SK-N-SH (cell line): Measurements from ENCODE around the gene USP22. TPM values are rescaled to one million over a fixed set of nuclear protein-coding genes. Genes with fewer than 3 reads are reported as not detected.

Experiments
- CTCF ChIA-PET: fragments of 300-600, 350-600 bp; formaldehyde crosslinking; extraction: SDS; loops from one replicate; lab custom pipeline; 2021; lab: Yijun Ruan, JAX
- POLR2A ChIA-PET: fragments of 350-600 bp; sonication (Branson Sonifier 250); formaldehyde crosslinking; extraction: SDS; loops from one replicate; lab custom pipeline; 2020; ENCODE audit warnings: antibody characterized with exemption, inconsistent platforms; lab: Yijun Ruan, JAX
- DNase-seq: peaks from one replicate; pipeline ENCODE4 v3.0.0; 2012
- H2AFZ ChIP-seq: fragments of 200-600 bp; sonication (generic); 2 replicates; pipeline ENCODE4 v1.8.1; 2016; ENCODE audit warnings: antibody characterized with exemption, mild to moderate bottlenecking, low read depth
- H3F3A ChIP-seq: fragments of 200-600 bp; sonication (generic); replicated peaks from 2 replicates; pipeline ENCODE3; 2016; ENCODE audit warnings: antibody characterized with exemption, mild to moderate bottlenecking; ENCODE audit not compliant: insufficient read depth
- H3K27ac ChIP-seq, 2 experiments: fragments of 200-500 bp in 1 of 2; fragments of 200-600 bp in 1 of 2; sonication (Bioruptor generic) in 1 of 2; sonication (generic), shearing (Covaris generic) in 1 of 2; 2 replicates each; pipeline versions ENCODE4 v1.5.1 to v1.6.1; 2014 to 2016; ENCODE audit warnings: low read depth in 2 of 2, inconsistent platforms in 1 of 2, low read length in 1 of 2, mild to moderate bottlenecking in 1 of 2, mixed read lengths in 1 of 2
- H3K27me3 ChIP-seq: fragments of 200-600 bp; sonication (generic), shearing (Covaris generic); 2 replicates; pipeline ENCODE4 v1.6.1; 2016; ENCODE audit warnings: mixed run types; ENCODE audit not compliant: insufficient read depth
- H3K36me3 ChIP-seq, 2 experiments: fragments of 200-500 bp in 1 of 2; fragments of 200-600 bp in 1 of 2; sonication (Bioruptor generic) in 1 of 2; sonication (generic) in 1 of 2; replicated peaks in 1 of 2; 2 replicates each; pipeline versions ENCODE3 to v1.5.1; 2014 to 2016; ENCODE audit warnings: low read length in 1 of 2, mild to moderate bottlenecking in 1 of 2; ENCODE audit not compliant: insufficient read depth in 2 of 2, control insufficient read depth in 1 of 2
- H3K4me1 ChIP-seq, 2 experiments: fragments of 200-500 bp in 1 of 2; fragments of 200-600 bp in 1 of 2; sonication (Bioruptor generic) in 1 of 2; sonication (generic), shearing (Covaris generic) in 1 of 2; 2 replicates each; pipeline versions ENCODE4 v1.5.1 to v1.6.1; 2014 to 2016; ENCODE audit warnings: low read depth in 1 of 2, low read length in 1 of 2, mixed run types in 1 of 2; ENCODE audit not compliant: insufficient read depth in 2 of 2, control insufficient read depth in 1 of 2
- H3K4me2 ChIP-seq: fragments of 200-600 bp; sonication (generic), shearing (Covaris generic); 2 replicates; pipeline ENCODE4 v1.6.1; 2017; ENCODE audit warnings: mixed run types
- H3K4me3 ChIP-seq, 2 experiments: fragments of 200-500 bp in 1 of 2; fragments of 200-600 bp in 1 of 2; sonication (Bioruptor generic) in 1 of 2; sonication (generic), shearing (Covaris generic) in 1 of 2; 2 replicates each; pipeline versions ENCODE4 v1.5.1 to v1.8.1; 2014 to 2016; ENCODE audit warnings: low read depth in 2 of 2, inconsistent platforms in 1 of 2, low read length in 1 of 2, mild to moderate bottlenecking in 1 of 2, mixed read lengths in 1 of 2, moderate library complexity in 1 of 2
- H3K79me2 ChIP-seq: fragments of 200-600 bp; sonication (generic); 2 replicates; pipeline ENCODE4 v1.8.1; 2017; ENCODE audit warnings: mild to moderate bottlenecking; ENCODE audit not compliant: insufficient read depth
- H3K9ac ChIP-seq: fragments of 200-600 bp; sonication (generic); 2 replicates; pipeline ENCODE4 v1.6.1; 2017; ENCODE audit warnings: mixed run types
- H3K9me2 ChIP-seq: fragments of 200-600 bp; sonication (generic); 2 replicates; pipeline ENCODE4 v1.6.1; 2017; ENCODE audit warnings: mixed run types
- H3K9me3 ChIP-seq: fragments of 200-600 bp; sonication (generic); 2 replicates; pipeline ENCODE4 v1.6.1; 2017; ENCODE audit warnings: mixed run types, mild to moderate bottlenecking, moderate library complexity
- H4K20me1 ChIP-seq: fragments of 200-600 bp; sonication (generic); 2 replicates; pipeline ENCODE4 v1.6.1; 2017; ENCODE audit warnings: mild to moderate bottlenecking, mixed run types; ENCODE audit not compliant: insufficient read depth
- EP300 ChIP-seq, 2 experiments: IDR thresholded peaks; 2 replicates each; pipeline versions ENCODE4 v1.4.0 to v1.6.1; 2012; ENCODE audit warnings: borderline replicate concordance in 1 of 2, low read depth in 1 of 2, low read length in 1 of 2
- EZH2phosphoT487 ChIP-seq: fragments of 200-600 bp; sonication (generic); IDR thresholded peaks from 2 replicates; pipeline ENCODE4 v1.6.1; 2017; ENCODE audit warnings: low read depth, mixed run types, mild to moderate bottlenecking, antibody characterized with exemption, moderate library complexity, borderline replicate concordance
- JUND ChIP-seq: IDR thresholded peaks from 2 replicates; pipeline ENCODE4 v1.4.0; 2012
- NRF1 ChIP-seq: IDR thresholded peaks from 2 replicates; pipeline ENCODE4 v1.6.1; 2012; ENCODE audit warnings: low read depth, mild to moderate bottlenecking, low read length
- PBX3 ChIP-seq: IDR thresholded peaks from 2 replicates; pipeline ENCODE4; 2012
- POLR2AphosphoS5 ChIP-seq: IDR thresholded peaks from 2 replicates; pipeline ENCODE4 v1.6.1; 2012; ENCODE audit warnings: low read depth, low read length
- RXRA ChIP-seq: IDR thresholded peaks from 2 replicates; pipeline ENCODE4 v1.4.0; 2012; ENCODE audit warnings: low read depth, mild to moderate bottlenecking, borderline replicate concordance
- SIN3A ChIP-seq: IDR thresholded peaks from 2 replicates; pipeline ENCODE4 v1.6.1; 2012; ENCODE audit warnings: low read depth, mild to moderate bottlenecking, low read length, moderate library complexity, borderline replicate concordance
- SMC3 ChIP-seq: IDR thresholded peaks from 2 replicates; pipeline ENCODE4 v1.6.1; 2012; ENCODE audit warnings: low read depth, low read length, improper control_type of control experiment
- TCF12 ChIP-seq: IDR thresholded peaks from 2 replicates; pipeline ENCODE4 v1.4.0; 2012
- TEAD4 ChIP-seq: IDR thresholded peaks from 2 replicates; pipeline ENCODE4 v1.4.0; 2012; ENCODE audit warnings: mild to moderate bottlenecking, borderline replicate concordance; ENCODE audit not compliant: insufficient read depth
- YY1 ChIP-seq: IDR thresholded peaks from 2 replicates; pipeline ENCODE4 v1.4.0; 2012; ENCODE audit warnings: low read depth, mild to moderate bottlenecking
- WGBS: methylation state at CpG from one replicate; pipeline ENCODE4 v1.1.6; 2017; ENCODE audit warnings: low lambda C conversion rate; 5-methylcytosine and 5-hydroxymethylcytosine counted together
- polyA plus RNA-seq, 3 experiments: library from polyadenylated mRNA; depleted of rRNA; stranded (reverse); fragments of >200 nt; gene quantifications; 2 replicates each; pipeline ENCODE4 v1.2.3, GENCODE V29; 2012
- TF ChIP-seq, protein P1 (sequence below): fragments of 200-600 bp; sonication (generic); IDR thresholded peaks from 2 replicates; pipeline ENCODE4 v1.6.1; 2017; ENCODE audit warnings: antibody characterized with exemption, mild to moderate bottlenecking, moderate library complexity
- TF ChIP-seq, protein P2 (sequence below): IDR thresholded peaks from 2 replicates; pipeline ENCODE4 v1.4.0; 2012; ENCODE audit warnings: low read depth, borderline replicate concordance
- TF ChIP-seq, protein P3 (sequence below): IDR thresholded peaks from 2 replicates; pipeline ENCODE4 v1.4.0; 2012; ENCODE audit warnings: low read depth, borderline replicate concordance

The USP22 gene
- polyA plus RNA-seq, 1 of the 3 experiments (the other 2 are of a cell fraction), result 142 TPM

GRCh38 chr17:21013983-21014382 is 28.8 kb downstream of the USP22 start:
- peaks cover 6% of the 10 kb centered on the region for H3F3A ChIP-seq
- no peaks in the 10 kb centered on the region for H3K9me3 ChIP-seq
- H3K9me2 ChIP-seq, result no peaks in the 10 kb centered on the region
- peaks cover 100% of the 10 kb centered on the region for H4K20me1 ChIP-seq
- no peaks in the 10 kb centered on the region for H3K4me1 ChIP-seq
- 91% methylated on average over 9 of the region's 9 CpGs for WGBS
- no peaks in the 10 kb centered on the region for H3K27me3 ChIP-seq
- DNase-seq, result no peak
- H3K4me2 ChIP-seq, result no peak overlapping the region
- H3K79me2 ChIP-seq, result peaks cover 100% of the 10 kb centered on the region
- ChIA-PET POLR2A (no interaction called here), CTCF (interaction anchor here (1.1 kb wide), 1 partner anchor 27 kb away, joined by 3 read pairs; no protein-coding TSS in a partner anchor)
- TF ChIP-seq, protein P1, sequence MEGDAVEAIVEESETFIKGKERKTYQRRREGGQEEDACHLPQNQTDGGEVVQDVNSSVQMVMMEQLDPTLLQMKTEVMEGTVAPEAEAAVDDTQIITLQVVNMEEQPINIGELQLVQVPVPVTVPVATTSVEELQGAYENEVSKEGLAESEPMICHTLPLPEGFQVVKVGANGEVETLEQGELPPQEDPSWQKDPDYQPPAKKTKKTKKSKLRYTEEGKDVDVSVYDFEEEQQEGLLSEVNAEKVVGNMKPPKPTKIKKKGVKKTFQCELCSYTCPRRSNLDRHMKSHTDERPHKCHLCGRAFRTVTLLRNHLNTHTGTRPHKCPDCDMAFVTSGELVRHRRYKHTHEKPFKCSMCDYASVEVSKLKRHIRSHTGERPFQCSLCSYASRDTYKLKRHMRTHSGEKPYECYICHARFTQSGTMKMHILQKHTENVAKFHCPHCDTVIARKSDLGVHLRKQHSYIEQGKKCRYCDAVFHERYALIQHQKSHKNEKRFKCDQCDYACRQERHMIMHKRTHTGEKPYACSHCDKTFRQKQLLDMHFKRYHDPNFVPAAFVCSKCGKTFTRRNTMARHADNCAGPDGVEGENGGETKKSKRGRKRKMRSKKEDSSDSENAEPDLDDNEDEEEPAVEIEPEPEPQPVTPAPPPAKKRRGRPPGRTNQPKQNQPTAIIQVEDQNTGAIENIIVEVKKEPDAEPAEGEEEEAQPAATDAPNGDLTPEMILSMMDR, result no peak
- H2AFZ ChIP-seq, result no peak overlapping the region
- peaks cover 88 to 90% of the 10 kb centered on the region in 2 experiments for H3K36me3 ChIP-seq
- no peak overlapping the region for H3K27ac ChIP-seq
- H3K4me3 ChIP-seq, result no peak overlapping the region
- H3K9ac ChIP-seq, result no peak overlapping the region

GRCh38 chr17:21012736-21013135 is 30.1 kb downstream of the USP22 start:
- peaks cover 88 to 89% of the 10 kb centered on the region in 2 experiments for H3K36me3 ChIP-seq

More at GRCh38 chr17:21012736-21013135, 30.1 kb downstream of the USP22 start:
- ChIA-PET POLR2A (no interaction called here), CTCF (interaction anchor here (1.1 to 1.8 kb wide), 2 partner anchors 8 to 27 kb away, joined by 3 to 4 read pairs; no protein-coding TSS in a partner anchor)
- Histone ChIP-seq H3K9me2 (no peaks in the 10 kb centered on the region), H3K4me1 (peaks cover 0 to 1% of the 10 kb centered on the region in 2 experiments; a peak in 1 of 4 replicates), H3K9me3 (no peaks in the 10 kb centered on the region), H3F3A (peaks cover 10% of the 10 kb centered on the region), H3K4me3 (no peak overlapping the region), H3K27ac (no peak overlapping the region; a peak in 1 of 4 replicates), H3K4me2 (no peak overlapping the region), H3K27me3 (no peaks in the 10 kb centered on the region), H4K20me1 (peaks cover 100% of the 10 kb centered on the region), H3K9ac (no peak overlapping the region), H2AFZ (no peak overlapping the region), H3K79me2 (peaks cover 100% of the 10 kb centered on the region)
- no peak for DNase-seq
- 99% methylated on average over 8 of the region's 8 CpGs for WGBS
- no peak for TF ChIP-seq TCF12
- TF ChIP-seq, protein P2, sequence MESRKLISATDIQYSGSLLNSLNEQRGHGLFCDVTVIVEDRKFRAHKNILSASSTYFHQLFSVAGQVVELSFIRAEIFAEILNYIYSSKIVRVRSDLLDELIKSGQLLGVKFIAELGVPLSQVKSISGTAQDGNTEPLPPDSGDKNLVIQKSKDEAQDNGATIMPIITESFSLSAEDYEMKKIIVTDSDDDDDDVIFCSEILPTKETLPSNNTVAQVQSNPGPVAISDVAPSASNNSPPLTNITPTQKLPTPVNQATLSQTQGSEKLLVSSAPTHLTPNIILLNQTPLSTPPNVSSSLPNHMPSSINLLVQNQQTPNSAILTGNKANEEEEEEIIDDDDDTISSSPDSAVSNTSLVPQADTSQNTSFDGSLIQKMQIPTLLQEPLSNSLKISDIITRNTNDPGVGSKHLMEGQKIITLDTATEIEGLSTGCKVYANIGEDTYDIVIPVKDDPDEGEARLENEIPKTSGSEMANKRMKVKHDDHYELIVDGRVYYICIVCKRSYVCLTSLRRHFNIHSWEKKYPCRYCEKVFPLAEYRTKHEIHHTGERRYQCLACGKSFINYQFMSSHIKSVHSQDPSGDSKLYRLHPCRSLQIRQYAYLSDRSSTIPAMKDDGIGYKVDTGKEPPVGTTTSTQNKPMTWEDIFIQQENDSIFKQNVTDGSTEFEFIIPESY, result no peak
- no peak for TF ChIP-seq NRF1
- no peak for TF ChIP-seq TEAD4
- no peak for TF ChIP-seq POLR2AphosphoS5
- no peak for TF ChIP-seq EP300 (IDR thresholded peaks at IDR 0.05; ENCODE audit: borderline replicate concordance in 1 of 2, low read depth in 1 of 2, low read length in 1 of 2)
- no peak for TF ChIP-seq YY1
- TF ChIP-seq, protein P3, sequence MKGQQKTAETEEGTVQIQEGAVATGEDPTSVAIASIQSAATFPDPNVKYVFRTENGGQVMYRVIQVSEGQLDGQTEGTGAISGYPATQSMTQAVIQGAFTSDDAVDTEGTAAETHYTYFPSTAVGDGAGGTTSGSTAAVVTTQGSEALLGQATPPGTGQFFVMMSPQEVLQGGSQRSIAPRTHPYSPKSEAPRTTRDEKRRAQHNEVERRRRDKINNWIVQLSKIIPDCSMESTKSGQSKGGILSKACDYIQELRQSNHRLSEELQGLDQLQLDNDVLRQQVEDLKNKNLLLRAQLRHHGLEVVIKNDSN, result no peak
- no peak for TF ChIP-seq PBX3
- no peak for TF ChIP-seq RXRA
- no peak for TF ChIP-seq EZH2phosphoT487
- TF ChIP-seq JUND, result no peak
- TF ChIP-seq SMC3, result no peak
- TF ChIP-seq SIN3A, result no peak
